Natural killer cell (primary cell): ENCODE results near the gene PC. TPM values are rescaled to one million over a fixed set of nuclear protein-coding genes. Genes with fewer than 3 reads are reported as not detected.

Source experiments
- ATAC-seq, 3 donors: fragments of 150-1000 bp in 2 of 3; fragments of 200-7000 bp in 1 of 3; cut with Tn5 transposase; 1 replicate in 1 of 3; 2 replicates in 2 of 3; pipeline ENCODE4 v1.10.0; 2021; ENCODE audit warnings: mild to moderate bottlenecking in 2 of 3, moderate library complexity in 2 of 3
- DNase-seq, 2 donors: peaks; one replicate each; pipeline versions ENCODE4 v3.0.0 to v3.0.0-alpha.2; 2013 to 2021; ENCODE audit warnings: mixed read lengths in 1 of 2
- H3K27ac ChIP-seq: one replicate; pipeline ENCODE4 v1.5.1; 2013; ENCODE audit warnings: mild to moderate bottlenecking, low read length
- H3K27me3 ChIP-seq: one replicate; pipeline ENCODE4 v1.6.1; 2013; ENCODE audit warnings: low read length; ENCODE audit not compliant: control insufficient read depth, insufficient read depth
- H3K36me3 ChIP-seq: one replicate; pipeline ENCODE4 v1.6.1; 2013; ENCODE audit warnings: low read length; ENCODE audit not compliant: control insufficient read depth, insufficient read depth
- H3K4me1 ChIP-seq: one replicate; pipeline ENCODE4 v1.6.1; 2013; ENCODE audit warnings: low read length; ENCODE audit not compliant: control insufficient read depth, insufficient read depth
- H3K4me3 ChIP-seq: one replicate; pipeline ENCODE4 v1.5.1; 2013; ENCODE audit warnings: low read length
- H3K9me3 ChIP-seq: one replicate; pipeline ENCODE4 v1.6.1; 2013; ENCODE audit warnings: low read length; ENCODE audit not compliant: control insufficient read depth, insufficient read depth
- H3K27ac Mint-ChIP-seq, 2 donors: one replicate each; pipeline ENCODE4 v1.8.0; 2022; ENCODE audit warnings: mild to moderate bottlenecking in 2 of 2, mixed read lengths in 2 of 2, moderate library complexity in 1 of 2
- H3K27me3 Mint-ChIP-seq, 2 donors: one replicate each; pipeline ENCODE4 v1.8.0; 2022; ENCODE audit warnings: low read depth in 2 of 2, mixed read lengths in 2 of 2
- H3K36me3 Mint-ChIP-seq: one replicate; pipeline ENCODE4 v1.8.0; 2022; ENCODE audit warnings: mixed read lengths
- H3K4me1 Mint-ChIP-seq, 2 donors: one replicate each; pipeline ENCODE4 v1.8.0; 2022; ENCODE audit warnings: mixed read lengths in 2 of 2
- H3K4me3 Mint-ChIP-seq: one replicate; pipeline ENCODE4 v1.8.0; 2022; ENCODE audit warnings: mild to moderate bottlenecking, moderate library complexity, mixed read lengths
- H3K9me3 Mint-ChIP-seq, 2 donors: one replicate each; pipeline ENCODE4 v1.8.0; 2022; ENCODE audit warnings: mixed read lengths in 2 of 2
- CTCF ChIP-seq: fragments of 200-600 bp; IDR thresholded peaks from one replicate; pipeline ENCODE4 v1.8.0; 2022; ENCODE audit warnings: antibody characterized with exemption
- WGBS: methylation state at CpG from one replicate; pipeline ENCODE4 v1.1.7; 2013; ENCODE audit warnings: missing lambda C conversion rate; ENCODE audit not compliant: insufficient coverage; 5-methylcytosine and 5-hydroxymethylcytosine counted together
- intact Hi-C: fragments of 100-400 bp; cut with micrococcal nuclease; formaldehyde crosslinking; loops from one replicate; pipeline ENCODE4 v1.14.2; 2022
- total RNA-seq, 4 donors: library from RNA; stranded (reverse); fragments of 120-200 nt in 1 of 4; gene quantifications; one replicate each; pipeline versions ENCODE4 v1.2.3 to v1.2.4, GENCODE V29; 2013 to 2022

Gene PC
- total RNA-seq, 3 donors from 2014 or later (not counting 1 experiment from before 2014, with no cell fraction given) = 4.1 to 5.9 (median 4.6) TPM

DNA sequence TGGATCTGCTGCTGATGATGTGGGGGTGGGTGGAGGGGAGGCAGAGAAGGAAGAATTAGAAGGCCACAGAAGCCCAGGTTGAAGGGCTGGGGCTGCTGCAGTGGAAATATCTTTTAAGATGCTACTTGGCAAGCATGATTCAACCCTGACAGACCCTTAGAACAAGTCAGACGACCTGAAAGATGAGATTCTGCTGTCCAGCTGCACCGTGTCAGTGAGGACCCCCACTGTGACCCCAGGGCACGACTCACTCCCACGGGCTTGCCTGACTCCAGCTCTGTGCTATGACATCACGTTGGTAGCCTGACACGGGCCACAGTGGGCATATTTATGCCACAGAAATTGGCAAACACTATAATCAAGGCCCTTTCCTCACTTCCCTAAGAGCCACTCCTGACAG, 65.3 kb downstream of the PC start:
- H3K9me3 ChIP-seq = no peaks in the 10 kb centered on the region

GRCh38 chr11:66891851-66892660, 66.1 kb downstream of the PC start:
- Histone ChIP-seq H3K4me3 (no peak overlapping the region), H3K4me1 (no peaks in the 10 kb centered on the region), H3K9me3 (no peaks in the 10 kb centered on the region), H3K36me3 (no peaks in the 10 kb centered on the region), H3K27me3 (no peaks in the 10 kb centered on the region), H3K27ac (no peak overlapping the region)
- H3K4me3 Mint-ChIP-seq = no peak overlapping the region
- 64% methylated on average over 14 of the region's 14 CpGs for WGBS
- peaks cover 0 to 11% of the 10 kb centered on the region in 2 donors for H3K27me3 Mint-ChIP-seq
- intact Hi-C loops = no loop called here
- ATAC-seq (no peak), DNase-seq (no peak)
- H3K27ac Mint-ChIP-seq = no peak overlapping the region
- no peak for TF ChIP-seq CTCF
- H3K9me3 Mint-ChIP-seq = no peaks in the 10 kb centered on the region
- H3K4me1 Mint-ChIP-seq = no peaks in the 10 kb centered on the region
- no peaks in the 10 kb centered on the region for H3K36me3 Mint-ChIP-seq

More for the DNA sequence above, 65.3 kb downstream of the PC start:
- no peaks in the 10 kb centered on the region for H3K4me1 ChIP-seq
- intact Hi-C loops = no loop called here
- Mint-ChIP-seq H3K4me3 (no peak overlapping the region), H3K27me3 (peaks cover 0 to 11% of the 10 kb centered on the region in 2 donors), H3K27ac (no peak overlapping the region), H3K9me3 (no peaks in the 10 kb centered on the region), H3K36me3 (no peaks in the 10 kb centered on the region), H3K4me1 (no peaks in the 10 kb centered on the region)
- H3K4me3 ChIP-seq = no peak overlapping the region
- no peaks in the 10 kb centered on the region for H3K36me3 ChIP-seq
- TF ChIP-seq CTCF = no peak
- no peaks in the 10 kb centered on the region for H3K27me3 ChIP-seq
- no peak overlapping the region for H3K27ac ChIP-seq
- 76% methylated on average over 6 of the region's 6 CpGs for WGBS
- no peak for ATAC-seq
- DNase-seq = no peak

DNA sequence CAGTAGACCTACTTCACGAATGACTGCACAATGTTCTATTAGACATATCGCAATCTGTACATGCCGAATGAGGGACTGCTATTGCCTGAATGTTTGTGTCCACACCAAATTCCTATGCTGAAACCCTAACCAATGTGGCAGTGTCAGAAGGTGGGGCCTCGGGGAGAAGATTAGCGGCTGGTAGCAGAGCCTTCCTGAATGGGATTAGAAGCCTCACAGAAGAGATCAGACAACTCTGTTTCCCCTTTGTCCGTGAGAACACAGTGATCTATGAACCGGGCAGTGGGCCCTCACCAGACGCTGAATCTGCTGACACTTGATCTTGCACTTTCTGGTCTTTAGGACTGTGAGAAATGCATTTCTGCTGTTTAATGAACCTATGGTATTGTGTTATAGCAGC, 68.2 kb downstream of the PC start:
- Mint-ChIP-seq H3K9me3 (no peaks in the 10 kb centered on the region), H3K27me3 (peaks cover 0 to 11% of the 10 kb centered on the region in 2 donors), H3K27ac (no peak overlapping the region), H3K4me1 (no peaks in the 10 kb centered on the region), H3K4me3 (no peak overlapping the region), H3K36me3 (no peaks in the 10 kb centered on the region)
- no peak for TF ChIP-seq CTCF
- Histone ChIP-seq H3K4me3 (no peak overlapping the region), H3K4me1 (no peaks in the 10 kb centered on the region), H3K36me3 (no peaks in the 10 kb centered on the region), H3K27me3 (no peaks in the 10 kb centered on the region), H3K9me3 (no peaks in the 10 kb centered on the region), H3K27ac (no peak overlapping the region)
- intact Hi-C loops = no loop called here
- WGBS = 86% methylated on average over 8 of the region's 8 CpGs
- ATAC-seq (no peak), DNase-seq (no peak)

DNA sequence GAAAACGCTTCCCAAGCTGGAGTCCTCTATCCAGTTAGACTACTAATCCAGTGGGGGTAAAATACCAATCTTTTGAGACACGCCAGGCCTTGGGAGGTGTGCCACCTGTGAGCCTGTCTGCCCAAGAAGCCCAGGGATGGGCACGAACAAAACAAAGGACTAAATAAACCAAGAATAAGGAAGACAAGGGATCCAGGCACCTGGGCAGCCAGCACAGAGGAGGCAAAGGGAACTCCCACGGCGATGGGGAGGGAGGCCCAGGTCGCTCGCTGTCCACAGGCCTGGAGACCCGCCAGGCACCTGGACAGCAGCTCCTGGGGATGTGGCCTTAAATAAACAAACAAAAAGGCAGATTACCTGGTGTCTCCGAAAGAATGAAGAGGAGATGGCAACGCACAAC, 69.9 kb downstream of the PC start:
- Mint-ChIP-seq H3K27ac (no peak overlapping the region), H3K27me3 (peaks cover 0 to 6% of the 10 kb centered on the region in 2 donors), H3K4me3 (no peak overlapping the region), H3K9me3 (no peaks in the 10 kb centered on the region), H3K36me3 (no peaks in the 10 kb centered on the region), H3K4me1 (no peaks in the 10 kb centered on the region)
- no peak overlapping the region for H3K27ac ChIP-seq
- WGBS = 94% methylated on average over 10 of the region's 10 CpGs
- H3K27me3 ChIP-seq = no peaks in the 10 kb centered on the region
- H3K36me3 ChIP-seq = no peaks in the 10 kb centered on the region
- H3K9me3 ChIP-seq = no peaks in the 10 kb centered on the region
- TF ChIP-seq CTCF = no peak
- no peak overlapping the region for H3K4me3 ChIP-seq
- DNase-seq = no peak
- ATAC-seq = no peak
- intact Hi-C loops = no loop called here
- H3K4me1 ChIP-seq = no peaks in the 10 kb centered on the region
